GM18499 (cell line): ENCODE data around the gene AP3B2.
"Not testable (repeated sequence)": the region's sequence is repeated elsewhere in the genome, so short reads cannot be mapped to it uniquely, and the experiment has no call there.

Experiments
- ATAC-seq: cut with Tn5 transposase; IDR thresholded peaks from one replicate; pipeline ENCODE4 v1.9.1; 2021; ENCODE audit warnings: moderate number of reproducible peaks; ENCODE audit not compliant: insufficient read depth, unreplicated experiment

Gene AP3B2

DNA sequence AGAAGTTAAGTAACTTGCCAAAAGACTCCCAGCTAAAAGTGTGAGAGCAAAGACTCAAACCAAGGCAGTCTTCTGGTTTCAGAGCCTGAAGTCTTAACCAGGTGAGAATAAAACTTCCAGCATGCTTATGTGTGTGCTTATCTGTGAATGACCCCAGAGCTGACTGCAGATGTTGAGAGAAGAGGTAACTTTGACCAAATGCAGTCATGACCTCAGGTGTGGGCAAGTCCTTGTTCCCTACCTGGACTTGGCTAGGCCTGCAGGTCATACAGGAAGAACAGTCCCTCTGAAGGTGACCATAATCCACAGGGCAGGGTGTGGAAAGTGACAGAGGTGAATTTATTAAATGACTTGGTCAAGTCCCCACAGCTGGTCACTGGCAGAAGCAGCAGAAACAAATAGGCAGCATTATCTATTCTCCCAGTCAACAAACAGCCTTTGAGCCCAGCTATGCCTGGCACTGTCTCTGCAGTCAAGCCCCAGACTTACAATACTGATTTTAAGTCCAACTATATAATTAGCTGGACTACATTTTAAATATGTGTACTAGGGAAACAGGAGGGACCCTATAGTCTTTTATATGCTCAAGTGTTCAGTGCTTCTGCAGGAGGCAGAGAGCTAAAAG is 59.5 kb downstream of the AP3B2 start:
- no peak for ATAC-seq

DNA sequence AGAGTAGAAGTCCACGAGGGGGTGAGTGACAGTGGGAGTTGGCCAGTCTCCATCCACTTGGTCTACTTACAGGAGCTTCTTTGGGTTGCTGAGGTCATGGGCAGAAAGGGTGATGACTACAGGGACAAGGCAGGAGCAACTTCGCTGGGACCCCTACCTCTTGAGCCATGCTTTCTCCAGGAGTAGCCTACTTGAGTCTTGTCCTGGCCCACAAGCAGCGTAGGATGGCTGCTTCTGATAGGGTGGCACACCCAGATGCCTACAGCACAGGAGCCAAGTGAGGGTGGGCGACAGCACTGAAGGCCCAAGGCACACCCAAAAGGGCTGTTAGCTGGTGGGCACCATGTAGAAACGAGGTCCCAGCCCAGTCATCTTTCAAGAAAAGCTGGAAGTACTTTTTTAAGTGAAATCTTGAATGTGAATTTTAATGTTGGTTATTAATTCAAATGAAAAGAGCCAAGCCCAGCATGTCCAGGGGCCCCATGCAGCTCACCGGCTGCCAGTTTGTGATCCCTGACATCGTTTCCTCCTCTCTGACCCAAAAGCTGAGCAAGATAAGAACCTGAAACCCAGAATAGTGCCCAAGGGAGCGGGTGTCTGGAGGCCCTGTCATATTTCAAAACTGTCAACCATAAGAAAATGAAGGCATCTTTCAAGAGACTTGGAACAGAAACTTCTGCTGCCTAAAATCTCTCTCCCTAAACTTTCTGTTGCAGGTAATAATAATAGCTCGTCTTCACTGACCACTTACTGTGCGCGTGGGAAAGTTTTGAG is 60.3 kb downstream of the AP3B2 start:
- no peak for ATAC-seq

DNA sequence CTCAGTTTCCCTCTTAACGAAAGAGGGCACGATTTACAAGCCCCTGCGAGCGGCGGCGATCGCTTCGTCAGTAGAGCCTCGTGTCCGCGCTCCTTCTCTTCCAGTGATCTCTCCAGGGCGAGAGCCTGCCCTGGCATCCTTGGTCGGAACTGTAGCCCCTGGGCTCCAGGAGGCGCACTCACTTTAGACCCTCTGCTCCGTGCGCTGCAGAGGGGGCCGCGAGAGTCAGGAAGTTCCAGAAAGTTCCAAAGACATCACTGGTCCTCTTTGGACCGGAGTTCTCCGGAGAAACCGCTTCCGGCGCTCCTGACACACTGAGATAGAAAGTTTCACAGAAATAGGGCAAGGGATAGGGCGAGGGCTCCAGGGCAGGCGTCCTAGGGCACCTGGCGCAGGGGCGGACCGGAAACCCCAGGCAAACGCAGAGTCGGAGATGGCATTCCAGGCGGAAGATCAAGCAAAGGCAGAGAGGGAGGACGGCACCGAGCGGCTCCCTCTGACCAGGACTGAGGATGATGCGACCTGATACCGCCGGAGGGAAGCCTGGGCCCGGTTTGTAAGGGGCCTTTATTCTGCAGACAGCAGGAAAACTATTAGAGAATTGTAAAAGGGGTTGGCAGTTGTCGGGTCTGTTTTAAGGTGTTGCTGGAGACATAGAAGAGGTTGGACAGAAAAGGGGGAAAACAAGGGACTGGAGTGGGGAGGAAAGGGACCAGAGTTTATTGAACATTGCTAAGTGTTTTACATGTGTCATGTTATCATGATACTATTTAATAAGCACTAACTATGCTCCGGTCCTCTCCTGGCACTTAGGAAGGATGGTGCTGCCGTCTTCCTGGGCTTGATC is 61.2 kb downstream of the AP3B2 start:
- ATAC-seq = no peak

DNA sequence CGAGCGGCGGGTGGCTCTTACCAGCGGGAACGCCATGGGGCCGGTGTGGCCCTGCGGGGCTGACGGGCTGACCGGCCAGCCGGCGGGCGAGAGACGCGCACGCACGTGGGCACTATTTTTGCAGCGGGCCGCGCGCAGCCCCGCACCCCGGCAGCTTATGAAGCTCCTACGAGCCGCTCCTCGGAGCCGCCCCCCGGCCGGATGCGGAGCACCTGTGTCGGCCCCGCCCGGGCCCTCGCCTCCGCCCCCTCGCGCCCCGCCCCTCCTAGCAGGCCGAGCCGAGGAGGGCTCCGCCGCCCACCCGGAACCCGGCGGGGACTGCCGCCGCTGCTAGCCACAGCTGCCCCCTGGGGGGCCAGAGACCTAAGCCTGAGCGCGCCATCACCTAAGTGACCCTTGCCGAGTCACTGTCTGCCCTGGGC is 61.8 kb downstream of the AP3B2 start:
- ATAC-seq = no peak

DNA sequence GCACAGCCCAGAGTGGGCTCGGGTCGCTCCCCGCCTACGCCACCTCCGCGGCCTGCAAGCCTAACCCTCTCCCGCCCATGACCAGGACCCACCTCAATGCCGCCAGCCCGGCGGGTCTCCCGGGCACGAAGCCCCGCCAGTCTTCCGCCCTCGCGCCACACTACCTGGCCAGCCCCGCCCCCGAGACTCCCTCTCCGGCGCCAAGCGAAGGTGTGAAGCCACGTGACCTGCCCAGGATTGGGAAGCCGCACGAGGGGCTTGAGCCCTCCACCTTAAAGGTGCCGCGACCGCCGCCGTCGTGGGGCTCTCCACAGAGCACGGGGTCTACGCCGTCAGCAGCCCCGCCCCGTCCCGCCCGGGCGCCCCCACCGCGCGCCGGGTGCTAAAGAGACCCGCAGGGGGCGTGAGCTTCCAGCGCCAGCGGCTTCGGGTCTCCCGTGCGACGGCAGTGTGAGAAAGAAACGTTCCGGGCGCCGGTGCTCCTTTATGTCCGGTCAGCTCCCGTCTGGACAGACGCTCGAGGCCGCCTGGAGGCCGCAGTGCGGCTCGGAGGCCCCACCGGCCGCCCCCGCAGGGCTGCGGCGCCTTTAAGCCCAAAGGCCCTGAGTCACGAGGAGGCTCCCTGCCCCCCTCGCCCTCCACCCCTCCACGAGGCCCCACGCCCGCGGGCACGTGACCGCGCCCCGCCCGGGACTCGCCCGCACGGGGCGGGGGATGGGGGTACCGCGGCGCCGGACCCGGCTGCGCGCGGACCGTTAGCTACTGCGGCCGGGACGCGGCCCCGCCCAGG is 62.4 kb downstream of the AP3B2 start, which contains the start of gene CPEB1:
TSS of gene CPEB1 (minus strand) at position 319 of the 790 bp plus-strand sequence. CDS start 18,904 bp downstream, outside the sequence.
- ATAC-seq = no peak

DNA sequence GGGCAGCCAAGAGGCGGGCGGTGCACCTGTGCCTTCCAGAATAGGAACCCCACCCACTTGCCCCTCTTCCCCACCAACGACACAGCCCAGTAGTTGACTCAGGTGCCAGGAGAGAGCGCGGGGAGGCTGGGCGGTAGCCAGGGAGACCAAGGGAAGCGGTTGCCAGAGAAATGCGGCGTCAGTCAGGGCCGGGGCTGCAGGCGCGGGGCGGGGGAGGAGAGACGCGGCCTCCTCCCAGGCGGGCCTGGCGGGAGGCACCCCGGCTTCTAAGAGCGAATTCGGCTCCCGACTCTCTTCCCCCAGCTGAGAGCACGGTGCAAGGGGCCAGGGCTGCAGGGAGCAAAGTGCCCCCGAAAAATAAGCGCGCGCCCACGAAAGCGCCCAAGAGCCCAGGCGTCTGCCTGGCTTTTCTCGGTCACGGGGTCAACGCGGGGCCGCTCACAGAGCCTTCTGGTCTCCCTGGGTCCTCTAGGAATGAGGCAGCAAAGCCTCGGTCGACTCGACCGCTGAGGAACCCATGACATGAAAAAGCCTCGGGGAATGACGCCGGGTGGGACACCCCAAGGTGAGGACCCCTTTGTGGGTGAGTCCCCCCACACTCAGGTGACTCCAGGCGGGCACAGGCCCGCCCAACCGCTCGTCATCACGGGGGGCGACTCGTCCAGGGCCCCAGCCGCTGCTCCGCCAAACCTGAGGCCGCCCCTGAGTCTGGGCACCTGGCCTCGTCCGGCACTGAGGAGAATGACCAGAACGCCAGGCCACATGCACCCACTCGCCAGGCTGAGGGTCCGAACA is 63.2 kb downstream of the AP3B2 start:
- no peak for ATAC-seq

DNA sequence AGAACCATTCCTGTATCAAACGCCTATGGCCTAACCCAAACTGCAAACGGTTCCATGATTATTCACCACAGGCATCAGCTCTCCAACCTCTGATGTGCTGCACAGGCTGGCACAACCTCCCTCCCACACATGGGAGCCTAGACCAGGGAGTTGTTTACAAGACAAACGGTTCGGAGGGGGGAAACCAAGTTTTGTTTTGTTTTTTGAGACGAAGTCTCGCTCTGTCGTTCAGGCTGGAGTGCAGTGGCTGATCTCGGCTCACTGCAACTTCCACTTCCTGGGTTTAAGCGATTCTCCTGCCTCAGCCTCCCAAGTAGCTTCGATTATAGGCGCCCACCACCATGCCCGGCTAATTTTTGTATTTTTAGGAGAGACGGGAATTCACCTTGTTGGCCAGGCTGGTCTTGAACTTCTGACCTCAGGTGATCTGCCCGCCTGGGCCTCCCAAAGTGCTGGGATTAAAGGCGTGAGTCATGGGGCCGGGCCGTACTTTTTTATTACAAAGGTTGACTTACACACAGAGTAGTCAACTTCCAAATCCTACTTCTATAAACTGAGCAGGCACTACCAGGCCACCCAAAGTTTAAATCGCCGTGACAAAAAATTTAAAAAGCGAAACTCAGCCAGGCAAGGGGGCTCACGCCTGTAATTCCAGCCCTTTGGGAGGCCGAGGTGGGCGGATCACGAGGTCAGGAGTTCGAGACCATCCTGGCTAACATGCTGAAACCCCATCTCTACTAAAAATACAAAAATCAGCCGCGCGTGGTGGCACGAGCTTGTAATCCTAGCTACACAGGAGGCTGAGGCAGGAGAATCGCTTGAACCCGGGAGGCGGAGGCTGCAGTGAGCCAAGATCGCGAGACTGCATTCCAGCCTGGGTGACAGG is 64.5 kb downstream of the AP3B2 start:
- not testable (repeated sequence) for ATAC-seq

DNA sequence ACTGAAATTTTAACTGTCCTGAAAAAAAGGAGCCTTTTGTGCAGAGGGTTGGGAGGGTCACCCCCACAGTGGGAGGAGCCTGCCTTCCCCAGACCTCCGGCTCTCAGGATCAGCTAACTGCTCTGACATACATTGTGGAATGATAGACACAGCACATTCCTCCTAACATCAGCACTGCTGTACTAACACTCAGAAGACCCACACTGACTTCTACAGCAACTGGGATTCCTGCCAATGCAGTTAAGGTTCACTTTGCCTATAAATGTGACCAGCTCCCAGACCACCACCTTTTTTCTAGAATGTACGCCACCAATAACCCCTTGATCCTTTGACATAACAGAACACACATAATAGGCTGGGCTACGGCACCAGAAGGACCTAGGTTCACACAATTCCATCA is 65.7 kb downstream of the AP3B2 start:
- no peak for ATAC-seq

DNA sequence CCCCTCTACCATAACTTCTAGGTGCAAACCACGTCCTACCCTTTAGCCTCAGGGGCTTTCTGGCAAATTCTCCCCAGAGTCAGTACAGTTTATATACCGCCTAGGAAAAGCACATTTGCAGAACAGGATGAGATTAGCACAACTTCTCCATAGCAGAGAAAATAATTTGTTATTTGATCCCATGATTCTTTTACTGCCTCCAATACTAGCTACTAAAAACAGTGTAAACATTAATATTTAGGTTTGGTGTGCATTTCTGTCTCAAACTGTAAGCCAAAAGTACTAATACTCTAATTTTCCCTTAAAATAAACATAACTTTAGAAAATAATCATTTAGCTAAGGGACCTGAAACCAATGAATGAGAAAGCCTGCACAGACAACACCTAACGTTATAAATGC is 67.0 kb downstream of the AP3B2 start:
- ATAC-seq = no peak

DNA sequence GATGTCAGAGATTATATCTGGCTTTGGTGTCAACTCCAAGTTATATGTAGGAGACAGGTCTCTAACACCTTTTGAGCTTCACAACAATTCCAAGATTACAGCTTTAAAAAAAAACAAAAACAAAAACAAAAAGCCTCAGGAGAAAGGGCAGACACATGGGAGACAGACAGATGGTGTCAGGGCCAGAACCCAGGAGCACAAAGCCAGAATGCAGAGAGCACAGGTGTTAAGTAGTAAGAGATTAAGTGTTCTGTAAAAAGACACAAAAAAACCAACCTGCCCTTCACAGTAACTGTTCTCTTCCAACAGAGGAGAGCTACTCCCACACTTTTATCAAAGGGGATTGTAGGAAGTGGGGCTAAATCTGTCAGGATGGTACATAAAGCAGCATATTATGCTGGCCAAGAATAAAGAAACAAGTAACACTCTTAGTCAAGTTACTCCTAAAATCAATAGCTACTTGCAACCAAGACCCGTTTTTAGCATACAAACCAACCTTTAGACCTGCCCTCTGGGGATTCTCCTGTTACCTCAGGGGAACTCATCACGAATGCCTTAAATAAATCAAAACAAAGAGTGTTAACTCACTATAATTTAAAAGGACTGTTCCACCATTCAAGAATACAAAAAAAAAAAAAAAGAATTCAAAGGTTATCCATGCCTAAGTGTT is 68.4 kb downstream of the AP3B2 start:
- ATAC-seq = no peak

DNA sequence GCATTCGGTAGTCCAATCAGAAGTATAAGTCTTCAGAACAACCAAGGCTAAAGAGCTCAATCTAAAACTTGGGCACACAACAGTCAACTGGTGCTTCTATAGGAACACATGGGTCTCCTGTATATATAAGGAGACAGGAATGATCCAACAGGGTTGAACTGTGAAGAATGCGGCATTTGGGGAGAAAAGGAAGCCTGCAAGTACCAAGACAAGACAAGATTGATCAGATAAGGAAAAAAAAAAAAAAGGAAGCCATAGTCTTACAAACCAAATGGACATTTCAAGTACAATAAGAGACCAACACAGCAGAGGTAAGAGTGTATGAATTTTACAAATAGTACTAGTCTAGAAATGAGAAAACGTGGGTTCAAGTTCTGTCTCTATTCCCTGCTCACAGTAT is 69.0 kb downstream of the AP3B2 start:
- ATAC-seq = no peak

DNA sequence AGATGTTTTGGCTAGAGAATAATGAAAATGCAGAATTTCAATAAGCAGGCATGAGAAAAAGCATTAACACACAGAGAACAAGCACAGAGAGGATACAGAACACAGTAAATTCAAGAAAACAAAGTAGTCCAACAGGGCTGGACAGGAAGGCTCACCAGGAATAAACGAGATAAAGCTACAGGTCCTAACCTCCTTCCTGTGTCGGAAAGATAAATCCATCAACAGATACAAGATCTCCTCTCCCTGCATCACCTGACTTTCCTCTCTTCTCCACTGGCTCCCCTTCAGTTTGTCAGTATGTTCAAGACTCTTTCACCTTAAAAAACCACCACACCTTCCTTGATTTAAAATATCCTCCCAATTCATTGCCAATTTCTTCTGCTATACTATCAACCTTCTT is 73.9 kb downstream of the AP3B2 start:
- ATAC-seq = no peak

DNA sequence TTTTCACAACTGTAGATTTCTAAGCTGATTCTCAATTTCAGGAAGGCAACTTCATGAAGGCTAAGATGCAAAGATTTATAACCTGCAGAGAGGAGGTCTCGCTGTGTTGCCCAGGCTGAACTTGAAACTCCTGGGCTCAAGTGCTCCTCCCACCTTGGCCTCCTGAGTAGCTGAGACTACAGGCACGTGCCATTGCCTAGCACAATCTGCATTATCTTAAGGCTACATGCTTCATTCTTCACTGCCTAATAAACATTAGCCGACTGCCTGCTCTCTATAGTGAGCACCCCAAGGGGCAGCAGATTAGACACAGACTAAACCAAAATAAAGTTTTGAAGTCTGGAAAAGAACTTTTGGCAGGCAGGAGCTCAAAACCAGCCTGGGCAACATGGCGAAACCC is 79.6 kb downstream of the AP3B2 start:
- ATAC-seq = no peak

DNA sequence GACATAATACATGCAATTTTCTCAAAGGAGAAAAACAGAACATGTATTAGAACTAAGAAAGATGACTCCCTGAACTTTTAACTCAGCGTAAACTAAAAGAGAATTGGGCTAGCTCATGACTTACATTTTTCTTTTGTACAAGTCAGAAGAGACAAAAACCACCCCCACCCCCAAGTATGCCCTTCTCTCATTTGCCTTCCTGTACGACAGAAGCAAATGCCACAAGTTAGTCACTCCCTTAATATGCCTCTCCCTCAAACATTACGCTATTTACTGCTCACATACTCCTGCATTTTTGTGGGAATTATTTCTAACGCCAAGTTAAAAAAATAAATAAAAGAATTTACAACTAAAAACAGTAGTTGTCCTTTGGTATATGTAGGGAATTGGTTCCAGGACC is 84.5 kb downstream of the AP3B2 start:
- ATAC-seq = no peak

DNA sequence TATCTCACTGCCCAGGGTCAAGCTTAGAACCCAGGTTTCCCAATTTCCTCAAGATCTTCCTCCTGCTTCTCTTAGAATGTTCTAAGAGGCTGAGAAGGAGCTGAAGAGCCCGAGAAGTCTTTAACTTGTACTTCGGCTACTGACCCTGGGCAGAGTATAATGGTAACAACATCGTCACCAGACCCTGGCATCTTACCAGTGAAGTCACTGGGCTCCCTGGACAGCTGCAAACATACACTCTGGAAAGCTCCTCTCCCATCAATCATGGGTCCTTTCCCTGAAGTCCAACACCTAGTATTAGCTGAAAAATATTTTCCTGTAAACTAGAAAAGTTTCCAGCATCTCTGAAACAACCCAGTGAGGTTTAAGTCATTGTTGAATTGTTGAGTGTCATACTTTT is 85.2 kb downstream of the AP3B2 start:
- ATAC-seq = no peak

DNA sequence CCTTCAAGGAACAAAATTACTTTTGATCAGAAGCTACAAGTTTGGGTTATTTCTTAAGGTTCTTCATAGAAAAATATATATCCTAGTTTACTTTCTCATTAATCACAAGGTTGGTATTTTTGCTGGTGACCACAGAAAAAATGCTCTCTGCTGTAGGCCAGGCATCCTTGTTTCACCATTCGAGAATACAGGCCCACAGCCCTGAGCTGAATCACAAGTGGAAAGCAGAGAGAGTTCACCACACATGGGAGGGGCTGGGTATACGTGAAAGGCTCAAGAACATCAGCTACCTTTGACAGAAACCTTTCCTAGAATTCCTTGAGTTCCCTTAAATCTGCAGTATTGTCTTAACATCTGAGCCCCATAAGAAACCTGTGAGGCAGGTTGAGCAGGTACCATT is 85.7 kb downstream of the AP3B2 start:
- no peak for ATAC-seq

DNA sequence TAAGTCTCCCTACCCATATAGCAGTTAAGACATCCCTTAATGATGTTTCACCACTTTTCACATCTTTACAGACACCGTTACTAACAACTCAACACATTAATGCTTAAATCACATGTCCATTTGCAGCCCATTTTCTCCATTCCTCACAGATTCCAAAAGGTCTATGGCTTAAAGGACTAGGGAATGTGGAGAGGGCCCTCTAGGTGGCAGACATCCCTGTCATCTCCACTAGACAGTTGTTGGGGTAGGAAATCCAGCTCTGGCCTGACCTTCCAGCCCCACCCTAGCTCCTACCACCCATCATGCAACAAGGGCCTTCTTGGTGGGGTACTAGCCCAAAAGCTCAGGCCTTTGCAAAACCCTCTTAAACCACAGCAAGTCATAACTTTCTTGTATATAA is 87.7 kb downstream of the AP3B2 start:
- ATAC-seq = no peak

DNA sequence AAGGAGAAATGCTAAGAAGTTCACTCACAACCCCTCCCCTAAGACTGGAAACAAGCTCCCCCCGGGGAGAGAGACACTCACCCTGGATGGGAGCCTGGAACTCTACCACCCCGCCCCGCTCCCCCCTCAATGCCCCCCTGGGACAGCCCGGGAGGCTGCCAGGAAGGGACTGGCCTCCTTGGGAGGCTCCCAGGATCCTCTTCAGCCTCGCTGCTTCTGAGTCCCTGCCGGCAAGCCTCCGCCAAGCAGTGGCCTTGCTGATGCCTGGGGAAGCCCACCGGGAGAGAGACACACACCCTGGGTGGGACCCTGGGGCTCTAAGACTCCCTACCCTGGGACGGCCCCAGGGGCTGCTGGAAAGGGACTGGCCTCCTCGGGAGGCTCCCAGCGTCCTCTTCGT is 95.9 kb downstream of the AP3B2 start:
- no peak for ATAC-seq
